Adipocyte (in vitro differentiated cells): Measurements from ENCODE around the gene NOS1AP.
"Not testable (repeated sequence)": the region's sequence is repeated elsewhere in the genome, so short reads cannot be mapped to it uniquely, and the experiment has no call there.

Source experiments
- DNase-seq: peaks from one replicate; pipeline ENCODE4 v3.0.0-alpha.2; 2015; ENCODE audit warnings: low read depth
- H3K27me3 ChIP-seq: replicated peaks from 2 replicates; pipeline ENCODE4 v1.7.0; 2013; ENCODE audit warnings: mild to moderate bottlenecking, low read length, moderate library complexity; ENCODE audit not compliant: control insufficient read depth, insufficient read depth
- H3K36me3 ChIP-seq: 2 replicates; pipeline ENCODE4 v1.7.0; 2013; ENCODE audit warnings: low read length, mild to moderate bottlenecking, moderate library complexity; ENCODE audit not compliant: control insufficient read depth, insufficient read depth, severe bottlenecking
- H3K4me1 ChIP-seq: 2 replicates; pipeline ENCODE4 v1.7.0; 2013; ENCODE audit warnings: mild to moderate bottlenecking, low read length, moderate library complexity; ENCODE audit not compliant: control insufficient read depth, insufficient read depth
- H3K4me3 ChIP-seq: 2 replicates; pipeline ENCODE4 v1.7.0; 2013; ENCODE audit warnings: mild to moderate bottlenecking, low read length, moderate library complexity
- H3K9ac ChIP-seq: 2 replicates; pipeline ENCODE4 v1.7.0; 2013; ENCODE audit warnings: mild to moderate bottlenecking, low read length, moderate library complexity
- H3K9me3 ChIP-seq: 2 replicates; pipeline ENCODE4 v1.7.0; 2013; ENCODE audit warnings: mild to moderate bottlenecking, low read length, moderate library complexity; ENCODE audit not compliant: control insufficient read depth

NOS1AP gene

GRCh38 chr1:162171111-162171510 lies 101.6 kb downstream of the NOS1AP start:
- Histone ChIP-seq H3K9ac (no peak overlapping the region), H3K36me3 (no peaks in the 10 kb centered on the region), H3K9me3 (no peaks in the 10 kb centered on the region), H3K4me3 (no peak overlapping the region), H3K4me1 (no peaks in the 10 kb centered on the region), H3K27me3 (peaks cover 5% of the 10 kb centered on the region)
- DNase-seq, result no peak

- no peak overlapping the region for H3K4me3 ChIP-seq
- H3K4me1 ChIP-seq, result peaks cover 6% of the 10 kb centered on the region
- no peaks in the 10 kb centered on the region for H3K36me3 ChIP-seq
- no peak for DNase-seq
- H3K9ac ChIP-seq, result no peak overlapping the region
- no peaks in the 10 kb centered on the region for H3K27me3 ChIP-seq
- no peaks in the 10 kb centered on the region for H3K9me3 ChIP-seq
These were observed 103.0 kb downstream of the NOS1AP start for GRCh38 chr1:162172311-162173102.

- H3K9me3 ChIP-seq, H3K4me3 ChIP-seq, H3K36me3 ChIP-seq, H3K4me1 ChIP-seq, H3K27me3 ChIP-seq, DNase-seq, H3K9ac ChIP-seq: not testable (repeated sequence)
These were observed 104.1 kb downstream of the NOS1AP start for GRCh38 chr1:162173607-162174006.

- H3K4me1 ChIP-seq, H3K9me3 ChIP-seq, DNase-seq, H3K4me3 ChIP-seq, H3K27me3 ChIP-seq, H3K36me3 ChIP-seq, H3K9ac ChIP-seq: not testable (repeated sequence)
These were observed 104.5 kb downstream of the NOS1AP start for GRCh38 chr1:162174027-162174426.

- Histone ChIP-seq H3K27me3 (peaks cover 3% of the 10 kb centered on the region), H3K4me1 (peaks cover 6% of the 10 kb centered on the region), H3K36me3 (no peaks in the 10 kb centered on the region), H3K4me3 (no peak overlapping the region), H3K9me3 (no peaks in the 10 kb centered on the region), H3K9ac (no peak overlapping the region)
- DNase-seq, result no peak
These were observed 106.0 kb downstream of the NOS1AP start for GRCh38 chr1:162175379-162176081.

- Histone ChIP-seq H3K9ac (no peak overlapping the region), H3K4me3 (no peak overlapping the region), H3K36me3 (no peaks in the 10 kb centered on the region), H3K27me3 (peaks cover 6% of the 10 kb centered on the region), H3K9me3 (no peaks in the 10 kb centered on the region), H3K4me1 (peaks cover 6% of the 10 kb centered on the region)
- DNase-seq, result no peak
These were observed 107.6 kb downstream of the NOS1AP start for GRCh38 chr1:162177126-162177525.

GRCh38 chr1:162178432-162178831 lies 108.9 kb downstream of the NOS1AP start:
- no peak for DNase-seq
- Histone ChIP-seq H3K9me3 (no peaks in the 10 kb centered on the region), H3K27me3 (peaks cover 6% of the 10 kb centered on the region), H3K4me1 (peaks cover 6% of the 10 kb centered on the region), H3K4me3 (no peak overlapping the region), H3K36me3 (no peaks in the 10 kb centered on the region), H3K9ac (no peak overlapping the region)

GRCh38 chr1:162179121-162179520 lies 109.6 kb downstream of the NOS1AP start:
- peaks cover 6% of the 10 kb centered on the region for H3K27me3 ChIP-seq
- peaks cover 6% of the 10 kb centered on the region for H3K4me1 ChIP-seq
- H3K36me3 ChIP-seq, result no peaks in the 10 kb centered on the region
- H3K9me3 ChIP-seq, result no peaks in the 10 kb centered on the region
- DNase-seq, result no peak
- no peak overlapping the region for H3K9ac ChIP-seq
- no peak overlapping the region for H3K4me3 ChIP-seq

- H3K36me3 ChIP-seq, result no peaks in the 10 kb centered on the region
- H3K27me3 ChIP-seq, result peaks cover 6% of the 10 kb centered on the region
- H3K4me3 ChIP-seq, result no peak overlapping the region
- no peak for DNase-seq
- no peak overlapping the region for H3K9ac ChIP-seq
- peaks cover 6% of the 10 kb centered on the region for H3K4me1 ChIP-seq
- H3K9me3 ChIP-seq, result no peaks in the 10 kb centered on the region
These were observed 111.3 kb downstream of the NOS1AP start for GRCh38 chr1:162180813-162181212.

GRCh38 chr1:162182090-162182489 lies 112.6 kb downstream of the NOS1AP start:
- Histone ChIP-seq H3K9me3 (peaks cover 5% of the 10 kb centered on the region), H3K9ac (no peak overlapping the region), H3K27me3 (peaks cover 6% of the 10 kb centered on the region), H3K36me3 (no peaks in the 10 kb centered on the region), H3K4me3 (no peak overlapping the region), H3K4me1 (peaks cover 2% of the 10 kb centered on the region)
- no peak for DNase-seq

- Histone ChIP-seq H3K4me1 (no peaks in the 10 kb centered on the region), H3K9ac (no peak overlapping the region), H3K27me3 (peaks cover 3% of the 10 kb centered on the region), H3K4me3 (no peak overlapping the region), H3K36me3 (no peaks in the 10 kb centered on the region), H3K9me3 (peaks cover 5% of the 10 kb centered on the region)
- DNase-seq, result no peak
These were observed 116.0 kb downstream of the NOS1AP start for GRCh38 chr1:162185314-162186025.
